Measurements from ENCODE around the gene SSRP1.

The SSRP1 gene

DNA sequence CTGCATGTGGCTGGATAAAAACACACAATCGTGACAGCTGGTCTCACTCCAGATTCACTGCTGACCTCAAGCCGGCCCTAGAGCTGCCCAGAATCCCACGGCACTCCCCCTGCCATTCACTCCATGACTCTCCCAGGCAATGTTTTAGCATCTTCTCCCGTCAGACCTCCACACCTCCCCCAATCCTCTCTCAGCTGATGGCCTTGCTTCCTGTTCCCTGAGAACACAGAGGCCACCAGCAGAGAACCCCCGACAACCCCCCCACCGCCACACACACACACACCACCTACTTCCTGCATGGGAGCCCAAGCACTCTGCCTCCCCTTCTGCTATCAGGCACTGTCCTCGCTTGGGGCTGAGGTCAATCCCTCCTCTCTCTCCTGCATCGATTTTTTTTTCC, 20.2 kb downstream of the SSRP1 start:
- Mint-ChIP-seq H3K4me1 (peaks cover 5% of the 10 kb centered on the region), H3K27me3 (no peaks in the 10 kb centered on the region), H3K27ac (ENCODE audit: low read depth) (no peak overlapping the region), H3K9me3 (no peaks in the 10 kb centered on the region), H3K36me3 (ENCODE audit: insufficient read depth) (peaks cover 2% of the 10 kb centered on the region), H3K4me3 (no peak overlapping the region)
- DNase-seq (ENCODE audit: low spot score in 2 of 2): no peak
- peak; percentile 24 for ATAC-seq (replicated peaks; ENCODE audit: extremely low read depth, poor library complexity, severe bottlenecking)

DNA sequence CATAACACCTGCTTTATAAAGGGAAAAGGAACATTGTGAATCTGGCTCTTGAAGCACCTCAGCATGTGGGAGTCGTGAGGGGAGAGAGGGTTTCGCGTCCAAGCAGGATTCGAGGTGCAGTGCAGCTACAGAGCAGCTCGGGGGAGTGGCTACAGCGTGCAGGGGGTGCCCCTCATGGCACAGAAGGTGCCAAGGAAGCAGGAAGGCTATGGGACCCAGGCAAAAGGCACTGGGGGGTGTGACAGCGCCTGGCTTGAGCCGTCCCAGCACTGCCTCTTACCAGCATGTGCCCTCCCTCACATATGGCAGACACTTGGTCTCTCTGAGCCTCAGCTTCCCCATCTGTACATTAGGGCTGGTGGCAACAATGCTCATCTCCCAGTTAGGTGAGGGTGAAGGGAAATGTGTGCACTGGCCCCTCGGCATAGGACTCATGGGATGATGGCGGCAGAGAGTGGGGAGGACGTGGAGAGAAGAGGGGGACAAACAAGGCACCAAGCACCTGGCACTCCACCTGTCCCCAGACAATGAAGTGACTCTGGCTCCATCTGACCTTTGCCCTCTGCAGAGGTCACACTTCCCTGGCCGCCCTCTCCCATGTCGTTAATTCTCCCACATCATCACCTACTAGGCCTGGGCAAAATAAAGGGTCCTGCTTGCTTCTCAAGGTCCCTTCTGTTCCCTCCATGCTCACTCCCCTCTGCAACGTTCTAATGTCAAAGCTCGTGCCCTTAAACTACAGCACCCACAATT, 21.3 kb downstream of the SSRP1 start:
- Mint-ChIP-seq H3K36me3 (ENCODE audit: insufficient read depth) (peaks cover 2% of the 10 kb centered on the region), H3K27ac (ENCODE audit: low read depth) (no peak overlapping the region), H3K9me3 (no peaks in the 10 kb centered on the region), H3K4me1 (peaks cover 5% of the 10 kb centered on the region), H3K27me3 (no peaks in the 10 kb centered on the region), H3K4me3 (no peak overlapping the region)
- ATAC-seq (replicated peaks; ENCODE audit: extremely low read depth, poor library complexity, severe bottlenecking): no peak
- no peak for DNase-seq (ENCODE audit: low spot score in 2 of 2)

DNA sequence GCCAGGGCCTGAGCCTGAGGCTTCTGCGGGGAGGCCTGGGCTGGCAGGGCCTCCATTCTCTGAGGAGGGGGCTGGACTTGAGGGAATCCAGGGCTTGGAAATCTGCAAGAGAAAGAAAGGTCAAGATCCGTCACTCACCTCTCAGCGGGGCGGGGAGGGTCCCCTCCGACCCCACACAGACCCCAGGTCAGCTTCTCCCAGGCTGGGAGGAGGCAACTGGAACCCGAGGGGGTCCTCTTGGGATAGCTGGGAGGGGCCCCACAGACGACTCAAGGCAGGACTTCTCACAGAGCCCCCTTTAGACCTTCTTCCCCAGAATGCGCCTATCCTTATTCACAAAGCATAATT, 21.9 kb downstream of the SSRP1 start:
- H3K36me3 Mint-ChIP-seq (ENCODE audit: insufficient read depth): peaks cover 2% of the 10 kb centered on the region
- no peak overlapping the region for H3K27ac Mint-ChIP-seq (ENCODE audit: low read depth)
- no peaks in the 10 kb centered on the region for H3K27me3 Mint-ChIP-seq
- H3K9me3 Mint-ChIP-seq: no peaks in the 10 kb centered on the region
- H3K4me3 Mint-ChIP-seq: no peak overlapping the region
- peaks cover 9% of the 10 kb centered on the region for H3K4me1 Mint-ChIP-seq
- ATAC-seq (replicated peaks; ENCODE audit: extremely low read depth, poor library complexity, severe bottlenecking) (no peak), DNase-seq (ENCODE audit: low spot score in 2 of 2) (no peak)

DNA sequence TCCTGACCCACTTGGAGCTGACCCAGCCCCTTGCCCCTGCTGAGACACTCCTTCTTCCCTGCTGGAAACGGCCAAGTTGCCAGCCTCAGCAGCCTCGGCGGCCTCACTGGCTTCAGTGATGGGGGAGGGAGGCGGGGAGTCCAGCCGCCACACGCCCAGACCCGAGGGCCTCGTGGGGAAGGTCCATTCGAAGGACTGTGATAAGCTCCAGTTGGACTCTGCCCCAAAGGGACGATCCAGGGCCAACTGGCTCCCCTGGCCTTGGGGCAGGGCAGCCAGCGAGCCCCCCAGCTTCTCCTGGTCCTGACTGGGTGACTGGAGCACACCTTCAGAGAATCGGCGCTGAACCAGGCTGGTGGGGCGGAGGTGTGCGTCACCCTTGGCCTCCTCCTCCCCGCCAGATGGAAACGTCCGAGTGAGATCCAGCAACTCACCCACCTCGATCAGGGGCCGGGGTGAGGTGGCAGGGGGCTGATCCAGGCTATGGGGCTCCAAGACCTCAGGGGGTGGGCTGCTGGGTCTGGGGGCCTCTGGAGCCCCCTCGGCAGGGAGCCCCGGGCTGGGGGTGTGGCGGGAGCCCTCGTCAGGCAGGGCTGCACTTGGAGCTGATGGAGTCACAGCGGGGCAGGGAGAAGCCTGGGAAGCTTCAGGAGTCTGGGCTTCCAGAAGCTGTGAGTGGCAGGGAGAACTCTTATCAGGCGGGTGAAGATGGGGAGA, 22.5 kb downstream of the SSRP1 start:
- DNase-seq (ENCODE audit: low spot score in 2 of 2) (no peak), ATAC-seq (replicated peaks; ENCODE audit: extremely low read depth, poor library complexity, severe bottlenecking) (no peak)
- H3K27me3 Mint-ChIP-seq: no peaks in the 10 kb centered on the region
- H3K4me3 Mint-ChIP-seq: no peak overlapping the region
- peaks cover 11% of the 10 kb centered on the region for H3K4me1 Mint-ChIP-seq
- H3K36me3 Mint-ChIP-seq (ENCODE audit: insufficient read depth): peaks cover 2% of the 10 kb centered on the region
- H3K9me3 Mint-ChIP-seq: no peaks in the 10 kb centered on the region
- H3K27ac Mint-ChIP-seq (ENCODE audit: low read depth): no peak overlapping the region

DNA sequence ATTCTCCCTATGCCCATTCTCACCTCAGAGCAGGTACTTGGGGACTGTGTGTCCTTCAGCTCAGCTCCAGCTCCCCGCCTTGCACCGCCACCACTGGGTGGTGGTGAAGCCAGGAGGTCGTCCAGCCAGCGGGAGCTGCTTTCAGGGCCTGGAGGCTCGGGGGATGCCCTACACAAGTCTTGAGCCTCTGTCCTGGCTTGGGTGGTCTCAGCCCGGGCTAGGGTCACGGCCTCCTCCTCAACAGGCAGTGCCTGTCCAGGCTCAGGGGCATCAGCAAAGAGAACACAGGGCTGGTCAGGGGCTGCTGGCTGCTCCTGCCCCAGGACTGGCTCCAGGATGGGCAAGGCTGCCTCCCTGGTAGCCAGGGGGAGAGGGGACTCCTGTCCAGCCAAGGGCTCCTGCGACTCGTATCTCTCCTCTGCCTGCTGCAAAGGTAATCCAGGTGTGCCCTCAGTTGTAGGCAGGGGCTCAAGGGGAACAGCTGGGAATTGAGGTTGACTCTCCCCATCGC, 23.1 kb downstream of the SSRP1 start:
- DNase-seq (ENCODE audit: low spot score in 2 of 2) (no peak), ATAC-seq (replicated peaks; ENCODE audit: extremely low read depth, poor library complexity, severe bottlenecking) (no peak)
- peaks cover 11% of the 10 kb centered on the region for H3K4me1 Mint-ChIP-seq
- H3K27ac Mint-ChIP-seq (ENCODE audit: low read depth): no peak overlapping the region
- H3K36me3 Mint-ChIP-seq (ENCODE audit: insufficient read depth): peaks cover 2% of the 10 kb centered on the region
- peak overlapping the region; percentile 45 for H3K4me3 Mint-ChIP-seq
- no peaks in the 10 kb centered on the region for H3K27me3 Mint-ChIP-seq
- no peaks in the 10 kb centered on the region for H3K9me3 Mint-ChIP-seq

DNA sequence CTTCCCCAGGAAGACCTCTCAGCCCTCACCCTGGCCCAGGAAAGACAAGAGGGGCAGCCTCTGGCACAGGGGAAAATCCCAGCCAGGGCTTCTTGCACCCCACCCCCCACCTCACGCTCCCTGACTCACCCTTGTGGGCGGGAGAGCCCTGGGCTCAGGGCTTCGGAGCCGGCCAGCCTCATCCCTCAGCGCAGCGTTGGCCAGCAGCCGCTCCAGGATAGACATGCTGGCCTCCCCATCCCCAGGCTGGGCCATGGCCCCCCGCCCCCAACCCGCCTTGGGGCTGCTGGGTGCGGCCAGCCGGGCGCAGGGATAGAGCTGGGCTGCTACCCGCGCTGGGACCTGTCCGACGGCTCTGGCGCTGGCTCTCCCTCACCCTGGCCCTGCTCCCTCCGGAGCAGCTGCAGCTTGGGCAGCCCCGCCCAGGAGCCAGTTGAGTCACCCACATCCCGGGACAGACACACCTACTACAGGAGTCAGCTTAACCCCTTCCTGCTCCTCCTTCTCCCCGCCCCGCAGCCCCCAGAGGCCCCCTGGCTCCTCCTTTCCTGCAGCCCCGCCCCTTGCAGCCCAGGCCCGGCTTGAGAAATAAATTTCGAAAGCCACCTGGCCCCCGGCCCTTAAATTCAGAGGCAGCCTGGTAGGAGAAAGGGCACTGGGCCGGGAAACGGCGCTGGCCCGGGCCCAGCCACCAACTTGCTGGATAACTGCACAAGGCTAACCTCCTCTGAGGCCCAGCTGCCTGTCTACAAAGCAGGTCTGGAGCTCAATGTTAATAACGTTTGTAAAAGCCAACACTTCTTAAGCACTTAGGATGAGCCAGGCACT, 24.4 kb downstream of the SSRP1 start:
- ATAC-seq (replicated peaks; ENCODE audit: extremely low read depth, poor library complexity, severe bottlenecking): peak; percentile 16
- DNase-seq (ENCODE audit: low spot score in 2 of 2): no peak
- H3K4me1 Mint-ChIP-seq: peaks cover 18% of the 10 kb centered on the region
- H3K36me3 Mint-ChIP-seq (ENCODE audit: insufficient read depth): peaks cover 3% of the 10 kb centered on the region
- no peaks in the 10 kb centered on the region for H3K27me3 Mint-ChIP-seq
- no peaks in the 10 kb centered on the region for H3K9me3 Mint-ChIP-seq
- H3K27ac Mint-ChIP-seq (ENCODE audit: low read depth): no peak overlapping the region
- H3K4me3 Mint-ChIP-seq: peak overlapping the region; percentile 49

DNA sequence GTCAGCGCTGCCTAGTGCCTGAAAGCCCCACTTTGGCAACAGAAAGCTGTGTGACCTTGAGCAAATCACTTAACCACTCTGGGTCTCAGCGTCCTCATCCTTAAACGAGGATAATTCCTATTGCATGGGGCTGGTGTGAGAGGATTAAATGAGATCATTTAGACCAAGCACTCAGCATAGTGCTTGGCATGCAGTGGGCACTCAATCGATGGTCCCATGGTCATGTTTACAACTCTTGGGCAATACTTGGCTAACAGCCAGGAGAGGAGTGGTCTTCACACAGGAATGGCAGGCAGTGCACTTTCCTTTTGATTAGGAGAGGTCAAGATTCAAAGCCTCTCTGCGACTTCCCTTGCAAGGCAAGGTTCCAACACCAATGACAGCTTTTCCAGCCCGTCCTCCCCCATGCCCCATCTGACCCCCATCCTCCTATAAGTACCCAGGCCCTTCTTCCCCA, 25.0 kb downstream of the SSRP1 start:
- H3K4me3 Mint-ChIP-seq: peak overlapping the region; percentile 49
- peaks cover 3% of the 10 kb centered on the region for H3K36me3 Mint-ChIP-seq (ENCODE audit: insufficient read depth)
- H3K4me1 Mint-ChIP-seq: peaks cover 18% of the 10 kb centered on the region
- no peaks in the 10 kb centered on the region for H3K27me3 Mint-ChIP-seq
- no peak for ATAC-seq (replicated peaks; ENCODE audit: extremely low read depth, poor library complexity, severe bottlenecking)
- DNase-seq (ENCODE audit: low spot score in 2 of 2): no peak
- no peak overlapping the region for H3K27ac Mint-ChIP-seq (ENCODE audit: low read depth)
- no peaks in the 10 kb centered on the region for H3K9me3 Mint-ChIP-seq

DNA sequence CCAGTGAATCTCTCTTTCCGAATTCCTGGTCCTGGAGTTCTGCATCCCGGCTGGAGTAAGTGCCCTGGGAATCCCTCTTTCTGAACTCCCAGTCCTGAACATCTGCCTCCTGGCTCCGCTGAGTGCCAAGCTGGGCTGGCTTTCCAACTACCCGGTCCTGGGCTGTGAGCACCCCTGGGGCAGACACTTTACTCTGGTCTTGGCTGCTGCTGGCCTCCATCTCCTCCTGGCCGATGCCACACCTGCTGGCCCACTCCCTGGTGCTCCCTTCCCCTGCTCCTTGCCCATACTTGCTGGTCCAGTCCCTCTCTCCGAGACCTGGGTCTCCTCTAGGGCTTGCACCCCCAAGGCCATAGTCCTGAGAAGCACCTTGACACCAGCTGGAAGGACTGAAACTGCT, 25.6 kb downstream of the SSRP1 start:
- no peak for DNase-seq (ENCODE audit: low spot score in 2 of 2)
- Mint-ChIP-seq H3K4me3 (no peak overlapping the region), H3K27ac (ENCODE audit: low read depth) (peak overlapping the region; percentile 84), H3K36me3 (ENCODE audit: insufficient read depth) (peaks cover 3% of the 10 kb centered on the region), H3K9me3 (no peaks in the 10 kb centered on the region), H3K4me1 (peaks cover 18% of the 10 kb centered on the region), H3K27me3 (no peaks in the 10 kb centered on the region)
- ATAC-seq (replicated peaks; ENCODE audit: extremely low read depth, poor library complexity, severe bottlenecking): no peak

DNA sequence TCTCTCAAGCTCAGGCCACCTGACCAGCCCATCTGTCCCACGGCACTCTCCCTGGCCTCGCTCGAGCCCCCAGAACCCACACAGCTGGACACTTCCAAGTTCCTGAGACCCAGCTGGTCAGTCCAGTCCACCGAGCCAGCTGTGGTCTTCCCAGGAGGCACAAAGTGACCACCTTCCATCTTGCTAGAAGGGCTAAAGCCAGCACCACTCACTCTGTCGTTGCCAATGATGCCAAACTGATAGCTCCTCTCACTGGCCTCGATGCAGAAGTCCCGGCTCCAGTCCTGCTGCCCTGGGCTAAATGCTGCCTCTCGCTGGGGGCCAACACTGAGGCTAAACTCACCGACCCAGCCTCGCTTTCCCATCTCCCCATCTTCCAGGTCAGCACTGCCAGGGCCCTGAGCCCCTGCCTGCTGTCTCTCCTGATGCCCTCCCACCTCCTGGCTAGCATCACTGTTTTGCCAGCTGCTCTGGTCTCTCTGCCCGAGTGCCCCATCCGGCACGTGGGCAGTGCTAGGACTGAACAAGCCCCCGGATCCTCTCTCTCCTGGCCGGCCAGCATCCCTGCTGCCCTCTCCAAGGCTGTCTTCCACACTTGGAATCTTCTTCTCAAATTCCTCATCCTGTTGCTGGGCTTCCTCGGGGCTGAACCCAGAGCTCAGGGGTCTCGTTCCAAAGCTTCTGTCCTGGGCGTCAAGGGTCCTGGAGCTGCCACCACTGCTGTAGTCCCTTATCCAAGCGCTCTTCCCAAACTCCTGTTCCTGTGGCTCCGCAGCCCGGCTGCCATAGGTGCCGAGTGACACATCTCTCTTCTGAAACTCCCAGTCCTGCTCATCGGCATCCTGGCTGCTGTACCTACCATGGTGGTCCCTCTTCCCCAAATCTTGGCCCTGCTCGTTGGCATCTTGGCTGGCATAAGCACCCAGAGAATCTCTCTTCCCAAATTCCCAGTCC, 26.3 kb downstream of the SSRP1 start:
- peaks cover 18% of the 10 kb centered on the region for H3K4me1 Mint-ChIP-seq
- ATAC-seq (replicated peaks; ENCODE audit: extremely low read depth, poor library complexity, severe bottlenecking): no peak
- H3K36me3 Mint-ChIP-seq (ENCODE audit: insufficient read depth): peaks cover 3% of the 10 kb centered on the region
- H3K27ac Mint-ChIP-seq (ENCODE audit: low read depth): peak overlapping the region; percentile 84
- no peaks in the 10 kb centered on the region for H3K9me3 Mint-ChIP-seq
- no peaks in the 10 kb centered on the region for H3K27me3 Mint-ChIP-seq
- H3K4me3 Mint-ChIP-seq: no peak overlapping the region
- DNase-seq (ENCODE audit: low spot score in 2 of 2): no peak

DNA sequence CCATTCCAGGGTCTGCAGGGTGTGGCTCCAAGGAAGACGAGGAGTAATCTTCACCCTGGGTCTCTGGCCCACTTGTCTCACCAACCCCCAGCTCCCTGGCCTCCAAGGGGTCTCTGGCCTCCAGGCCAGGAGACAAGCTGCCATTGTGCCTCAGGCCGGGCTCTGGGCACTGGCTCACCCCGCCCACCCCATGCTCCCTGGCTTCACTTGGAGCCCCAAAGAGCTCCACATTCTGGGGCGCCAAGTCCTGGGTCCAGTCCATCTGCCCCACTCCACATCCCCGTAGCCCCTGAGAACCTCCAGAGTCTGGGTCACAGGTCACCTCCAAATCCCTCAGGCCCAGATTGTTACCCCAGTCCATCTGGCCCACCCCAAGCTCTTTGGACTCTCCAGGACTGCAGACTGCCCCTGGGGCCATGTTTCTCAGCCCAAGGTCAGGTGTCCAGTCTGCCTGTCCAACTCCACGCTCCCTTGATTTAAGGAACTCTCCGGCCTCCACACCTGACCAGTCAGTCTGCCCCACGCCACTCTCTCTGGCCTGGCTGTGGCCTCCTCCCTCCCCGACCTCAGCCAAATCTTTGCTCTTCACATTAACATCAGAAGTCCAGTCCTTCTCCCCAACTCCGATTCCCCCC, 27.1 kb downstream of the SSRP1 start:
- H3K9me3 Mint-ChIP-seq: no peaks in the 10 kb centered on the region
- no peak for DNase-seq (ENCODE audit: low spot score in 2 of 2)
- peaks cover 1% of the 10 kb centered on the region for H3K36me3 Mint-ChIP-seq (ENCODE audit: insufficient read depth)
- H3K27me3 Mint-ChIP-seq: no peaks in the 10 kb centered on the region
- H3K4me1 Mint-ChIP-seq: peaks cover 18% of the 10 kb centered on the region
- H3K4me3 Mint-ChIP-seq: no peak overlapping the region
- no peak for ATAC-seq (replicated peaks; ENCODE audit: extremely low read depth, poor library complexity, severe bottlenecking)
- H3K27ac Mint-ChIP-seq (ENCODE audit: low read depth): peak overlapping the region; percentile 84

DNA sequence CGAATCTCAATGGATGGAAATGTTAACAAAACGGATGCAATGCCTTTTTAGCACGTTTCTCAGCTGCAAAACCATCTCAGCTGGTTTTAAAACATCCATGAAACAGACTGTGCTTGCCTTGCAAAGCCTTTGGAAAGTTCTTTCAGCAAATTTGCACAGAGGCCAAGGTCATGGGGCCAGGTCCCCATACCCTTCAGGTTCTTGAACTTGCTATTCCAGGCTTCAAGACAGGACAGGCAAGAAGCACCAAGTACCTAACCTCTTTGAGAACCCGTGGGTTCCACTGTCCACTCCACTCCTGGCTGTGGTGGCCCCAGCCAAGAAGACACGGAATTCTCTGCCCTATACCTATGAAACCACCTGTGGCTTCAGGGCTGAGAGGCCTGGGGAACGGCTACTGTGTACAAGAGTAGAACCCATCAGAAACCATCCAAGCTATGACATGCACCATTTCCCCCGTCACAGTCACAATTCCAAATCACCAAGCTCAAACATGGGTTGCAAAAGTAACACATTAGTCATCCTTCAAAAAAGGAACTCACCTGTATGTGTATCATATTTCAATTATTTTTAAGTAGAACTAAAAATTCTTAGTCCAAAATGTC, 27.9 kb downstream of the SSRP1 start:
- H3K4me3 Mint-ChIP-seq: no peak overlapping the region
- peaks cover 1% of the 10 kb centered on the region for H3K36me3 Mint-ChIP-seq (ENCODE audit: insufficient read depth)
- no peak overlapping the region for H3K27ac Mint-ChIP-seq (ENCODE audit: low read depth)
- ATAC-seq (replicated peaks; ENCODE audit: extremely low read depth, poor library complexity, severe bottlenecking) (no peak), DNase-seq (ENCODE audit: low spot score in 2 of 2) (no peak)
- H3K9me3 Mint-ChIP-seq: no peaks in the 10 kb centered on the region
- H3K27me3 Mint-ChIP-seq: no peaks in the 10 kb centered on the region
- peaks cover 18% of the 10 kb centered on the region for H3K4me1 Mint-ChIP-seq

Data from central memory CD8-positive, alpha-beta T cell (primary cell).